H9 (cell line): ENCODE results near the gene TSPO2. TPM values are rescaled to one million over a fixed set of nuclear protein-coding genes. Genes with fewer than 3 reads are reported as not detected.

ENCODE experiments used
- DNase-seq: peaks from one replicate; pipeline ENCODE4 v3.0.0-alpha.2; 2017
- H2AFZ ChIP-seq: one replicate; pipeline ENCODE4 v1.6.1; 2013; ENCODE audit warnings: mild to moderate bottlenecking, low read length, control low read depth, moderate library complexity
- H2AK5ac ChIP-seq: 2 replicates; pipeline ENCODE4 v1.6.1; 2013; ENCODE audit warnings: low read length, control low read depth, mixed read lengths; ENCODE audit not compliant: insufficient read length
- H2BK120ac ChIP-seq: one replicate; pipeline ENCODE4 v1.6.1; 2013; ENCODE audit warnings: low read depth, mild to moderate bottlenecking, low read length, control low read depth, inconsistent platforms; ENCODE audit not compliant: poor library complexity, severe bottlenecking
- H2BK12ac ChIP-seq: 2 replicates; pipeline ENCODE4 v1.6.1; 2013; ENCODE audit warnings: low read length, control low read depth, mixed read lengths, low read depth; ENCODE audit not compliant: insufficient read length
- H2BK15ac ChIP-seq: 2 replicates; pipeline ENCODE4 v1.6.1; 2013; ENCODE audit warnings: low read depth, low read length, control low read depth
- H2BK20ac ChIP-seq: one replicate; pipeline ENCODE4 v1.6.1; 2013; ENCODE audit warnings: low read depth, mild to moderate bottlenecking, low read length, control low read depth, inconsistent platforms; ENCODE audit not compliant: poor library complexity, severe bottlenecking
- H2BK5ac ChIP-seq: 2 replicates; pipeline ENCODE4 v1.6.1; 2013; ENCODE audit warnings: low read length, control low read depth, mixed read lengths; ENCODE audit not compliant: insufficient read length
- H3K14ac ChIP-seq: 2 replicates; pipeline ENCODE4 v1.6.1; 2013; ENCODE audit warnings: low read length, control low read depth; ENCODE audit not compliant: insufficient read depth
- H3K18ac ChIP-seq: 2 replicates; pipeline ENCODE4 v1.6.1; 2013; ENCODE audit warnings: low read depth, mild to moderate bottlenecking, mixed read lengths, low read length, control low read depth; ENCODE audit not compliant: insufficient read length
- H3K23ac ChIP-seq: 2 replicates; pipeline ENCODE4 v1.6.1; 2013; ENCODE audit warnings: low read length, control low read depth, mixed read lengths, low read depth; ENCODE audit not compliant: insufficient read length
- H3K23me2 ChIP-seq: 2 replicates; pipeline ENCODE4 v1.6.1; 2013; ENCODE audit warnings: low read depth, mild to moderate bottlenecking, mixed read lengths, low read length, control low read depth; ENCODE audit not compliant: insufficient read length, poor library complexity, severe bottlenecking
- H3K27ac ChIP-seq: 2 replicates; pipeline ENCODE4 v1.5.1; 2013; ENCODE audit warnings: low read length, control low read depth, mixed read lengths, low read depth; ENCODE audit not compliant: insufficient read length
- H3K27me3 ChIP-seq: 2 replicates; pipeline ENCODE4 v1.6.1; 2013; ENCODE audit warnings: low read length, control low read depth, inconsistent platforms; ENCODE audit not compliant: insufficient read depth
- H3K4ac ChIP-seq: 2 replicates; pipeline ENCODE4 v1.6.1; 2013; ENCODE audit warnings: low read depth, mild to moderate bottlenecking, control low read depth, inconsistent platforms, low read length, moderate library complexity
- H3K4me1 ChIP-seq: 2 replicates; pipeline ENCODE4 v1.6.1; 2013; ENCODE audit warnings: low read length, control low read depth, inconsistent platforms; ENCODE audit not compliant: insufficient read depth
- H3K4me2 ChIP-seq: 2 replicates; pipeline ENCODE4 v1.6.1; 2013; ENCODE audit warnings: low read length, control low read depth, mixed read lengths; ENCODE audit not compliant: insufficient read length, insufficient read depth
- H3K56ac ChIP-seq: 2 replicates; pipeline ENCODE4 v1.6.1; 2013; ENCODE audit warnings: low read depth, mild to moderate bottlenecking, mixed read lengths, low read length, control low read depth; ENCODE audit not compliant: insufficient read length
- H3K79me1 ChIP-seq: 2 replicates; pipeline ENCODE4 v1.6.1; 2013; ENCODE audit warnings: low read depth, mild to moderate bottlenecking, moderate library complexity, low read length, control low read depth, inconsistent platforms; ENCODE audit not compliant: insufficient read depth, poor library complexity, severe bottlenecking
- H3K79me2 ChIP-seq: 2 replicates; pipeline ENCODE4 v1.6.1; 2013; ENCODE audit warnings: low read length, control low read depth, inconsistent platforms; ENCODE audit not compliant: insufficient read depth
- H3K9ac ChIP-seq: 2 replicates; pipeline ENCODE4 v1.6.1; 2013; ENCODE audit warnings: low read length, control low read depth, mixed read lengths; ENCODE audit not compliant: insufficient read length; ENCODE audit errors: extremely low read depth
- H3K9me3 ChIP-seq: one replicate; pipeline ENCODE4 v1.6.1; 2013; ENCODE audit warnings: low read depth, low read length, inconsistent platforms; ENCODE audit not compliant: control insufficient read depth
- H3T11ph ChIP-seq: one replicate; pipeline ENCODE4 v1.6.1; 2013; ENCODE audit warnings: mild to moderate bottlenecking, low read length, control low read depth, inconsistent platforms
- H4K20me1 ChIP-seq: one replicate; pipeline ENCODE4 v1.6.1; 2013; ENCODE audit not compliant: control insufficient read depth, insufficient read length, insufficient read depth
- H4K5ac ChIP-seq: 2 replicates; pipeline ENCODE4 v1.6.1; 2013; ENCODE audit warnings: low read depth, mild to moderate bottlenecking, mixed read lengths, low read length, control low read depth; ENCODE audit not compliant: insufficient read length
- H4K8ac ChIP-seq: replicated peaks from 2 replicates; pipeline ENCODE4 v1.6.1; 2013; ENCODE audit warnings: low read length, control low read depth, mixed read lengths, low read depth; ENCODE audit not compliant: insufficient read length
- H4K91ac ChIP-seq: 2 replicates; pipeline ENCODE4 v1.6.1; 2013; ENCODE audit warnings: low read depth, mild to moderate bottlenecking, moderate library complexity, mixed read lengths, low read length, control low read depth; ENCODE audit not compliant: insufficient read length
- H3K27ac Mint-ChIP-seq, 3 experiments: 2 replicates in 2 of 3; 3 replicates in 1 of 3; pipeline ENCODE4 v1.8.0; 2020 to 2021; ENCODE audit warnings: mixed read lengths in 3 of 3, mild to moderate bottlenecking in 1 of 3, moderate library complexity in 1 of 3
- H3K27me3 Mint-ChIP-seq: 2 replicates; pipeline ENCODE4 v1.8.0; 2021; ENCODE audit warnings: low read depth, mild to moderate bottlenecking, moderate library complexity, mixed read lengths
- H3K36me3 Mint-ChIP-seq, 3 experiments: 2 replicates in 2 of 3; 3 replicates in 1 of 3; pipeline ENCODE4 v1.8.0; 2020 to 2021; ENCODE audit warnings: low read depth in 3 of 3, mixed read lengths in 3 of 3; ENCODE audit not compliant: insufficient read depth in 1 of 3
- H3K4me1 Mint-ChIP-seq, 2 experiments: 2 replicates each; pipeline ENCODE4 v1.8.0; 2020; ENCODE audit warnings: mixed read lengths in 2 of 2
- H3K4me3 Mint-ChIP-seq, 2 experiments: 2 replicates in 1 of 2; 3 replicates in 1 of 2; pipeline ENCODE4 v1.8.0; 2020 to 2021; ENCODE audit warnings: mild to moderate bottlenecking in 2 of 2, mixed read lengths in 2 of 2, moderate library complexity in 1 of 2
- H3K9me3 Mint-ChIP-seq, 2 experiments: 2 replicates in 1 of 2; 3 replicates in 1 of 2; pipeline ENCODE4 v1.8.0; 2020; ENCODE audit warnings: mild to moderate bottlenecking in 2 of 2, mixed read lengths in 2 of 2, moderate library complexity in 1 of 2
- WGBS: extraction: QIAGEN DNeasy Blood & Tissue Kit; methylation state at CpG from one replicate; pipeline ENCODE4 v1.1.7; 2013; ENCODE audit warnings: missing lambda C conversion rate, low lambda C conversion rate, mixed read lengths; ENCODE audit not compliant: insufficient read length; ENCODE audit errors: extremely low coverage; 5-methylcytosine and 5-hydroxymethylcytosine counted together
- total RNA-seq: library from RNA; stranded (reverse); gene quantifications from 2 replicates; pipeline ENCODE4 v1.2.1, GENCODE V29; 2021
- TF ChIP-seq, protein P1 (sequence below): fragments of 200-600 bp; sonication (generic); conservative IDR thresholded peaks from 3 replicates; pipeline ENCODE4 v1.8.0; 2021; ENCODE audit warnings: antibody characterized with exemption, mild to moderate bottlenecking

Gene TSPO2
- total RNA-seq, 1 experiment from 2014 or later: not detected

DNA sequence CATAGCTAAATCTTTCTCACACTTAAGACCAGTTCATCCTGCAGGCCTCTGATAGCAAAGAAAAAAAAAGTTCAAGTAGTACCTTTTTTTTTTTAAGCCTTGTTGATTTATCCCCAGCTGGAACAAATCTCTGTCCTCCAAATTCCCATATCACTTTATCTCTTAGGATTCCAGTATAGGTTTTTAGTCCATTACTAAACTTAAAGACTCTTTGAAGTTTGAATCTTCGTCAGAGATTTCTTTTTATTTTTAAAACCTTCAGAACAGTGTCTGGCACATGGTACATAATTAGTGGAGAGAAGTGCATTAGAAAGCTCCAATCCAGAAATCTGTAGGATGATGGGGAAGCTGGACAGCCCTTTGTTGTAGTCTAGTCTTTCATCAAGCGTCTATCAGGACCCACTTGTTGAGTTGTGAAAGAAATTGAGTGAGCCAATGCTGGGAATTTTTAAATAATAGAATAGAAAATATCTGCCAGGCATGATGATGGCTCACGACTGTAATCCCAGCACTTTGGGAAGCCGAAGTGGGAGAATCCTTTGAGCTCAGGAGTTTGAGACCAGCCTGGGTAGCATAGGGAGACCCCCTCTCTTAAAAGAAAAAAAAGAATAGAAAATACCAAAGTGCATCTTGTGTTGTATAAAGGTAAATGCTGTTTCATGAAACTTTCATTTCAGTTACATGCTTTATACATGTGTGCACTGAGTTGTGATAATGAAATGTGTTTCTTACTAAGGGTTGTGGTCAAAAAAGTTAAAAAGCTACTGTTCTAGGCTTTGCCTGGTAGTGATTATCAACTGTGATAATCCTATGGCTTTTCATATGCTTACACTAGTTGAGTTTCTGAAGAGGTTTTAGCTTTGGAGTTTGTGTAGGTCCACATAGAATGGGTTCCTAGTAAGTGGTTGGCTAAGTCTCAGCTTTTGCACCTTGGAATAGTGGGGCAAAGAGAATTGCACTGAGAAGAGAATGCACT, 33.7 kb downstream of the TSPO2 start:
- Mint-ChIP-seq H3K9me3 (no peaks in the 10 kb centered on the region; a peak in 1 of 5 replicates), H3K4me1 (peaks cover 30 to 33% of the 10 kb centered on the region in 2 experiments), H3K4me3 (peak overlapping the region; percentile 91 to 92), H3K36me3 (peaks cover 15 to 37% (median 30%) of the 10 kb centered on the region in 3 experiments; a peak in 6 of 7 replicates), H3K27me3 (no peaks in the 10 kb centered on the region), H3K27ac (peak overlapping the region; percentile 0 to 78 (median 42); a peak in 2 of 7 replicates)
- Histone ChIP-seq H3K23ac (no peak overlapping the region), H3K4ac (no peak overlapping the region), H3K56ac (no peak overlapping the region), H2AK5ac (no peak overlapping the region), H2AFZ (no peak overlapping the region), H2BK20ac (no peak overlapping the region), H3K27ac (no peak overlapping the region), H3K4me1 (no peaks in the 10 kb centered on the region), H3K9ac (no peak overlapping the region), H3K79me2 (peaks cover 42% of the 10 kb centered on the region), H4K20me1 (peaks cover 2% of the 10 kb centered on the region), H4K8ac (no peak overlapping the region), H3K18ac (no peak overlapping the region), H3K14ac (no peak overlapping the region), H3K79me1 (peaks cover 7% of the 10 kb centered on the region), H2BK12ac (no peak overlapping the region), H3K23me2 (peaks cover 9% of the 10 kb centered on the region), H4K5ac (no peak overlapping the region), H3T11ph (no peak overlapping the region), H4K91ac (no peak overlapping the region), H3K27me3 (no peaks in the 10 kb centered on the region), H2BK5ac (no peak overlapping the region), H3K4me2 (no peak overlapping the region), H2BK15ac (no peak overlapping the region), H2BK120ac (no peak overlapping the region), H3K9me3 (no peaks in the 10 kb centered on the region)
- no CpG with 5 or more reads among the region's 4 CpGs for WGBS
- no peak for DNase-seq
- TF ChIP-seq, protein P1, sequence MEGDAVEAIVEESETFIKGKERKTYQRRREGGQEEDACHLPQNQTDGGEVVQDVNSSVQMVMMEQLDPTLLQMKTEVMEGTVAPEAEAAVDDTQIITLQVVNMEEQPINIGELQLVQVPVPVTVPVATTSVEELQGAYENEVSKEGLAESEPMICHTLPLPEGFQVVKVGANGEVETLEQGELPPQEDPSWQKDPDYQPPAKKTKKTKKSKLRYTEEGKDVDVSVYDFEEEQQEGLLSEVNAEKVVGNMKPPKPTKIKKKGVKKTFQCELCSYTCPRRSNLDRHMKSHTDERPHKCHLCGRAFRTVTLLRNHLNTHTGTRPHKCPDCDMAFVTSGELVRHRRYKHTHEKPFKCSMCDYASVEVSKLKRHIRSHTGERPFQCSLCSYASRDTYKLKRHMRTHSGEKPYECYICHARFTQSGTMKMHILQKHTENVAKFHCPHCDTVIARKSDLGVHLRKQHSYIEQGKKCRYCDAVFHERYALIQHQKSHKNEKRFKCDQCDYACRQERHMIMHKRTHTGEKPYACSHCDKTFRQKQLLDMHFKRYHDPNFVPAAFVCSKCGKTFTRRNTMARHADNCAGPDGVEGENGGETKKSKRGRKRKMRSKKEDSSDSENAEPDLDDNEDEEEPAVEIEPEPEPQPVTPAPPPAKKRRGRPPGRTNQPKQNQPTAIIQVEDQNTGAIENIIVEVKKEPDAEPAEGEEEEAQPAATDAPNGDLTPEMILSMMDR: no peak
